Measurements from ENCODE around the gene NAALADL1.
A peak's percentile ranks its signal among the peaks of the same experiment; 100 is the strongest.

NAALADL1 gene

DNA sequence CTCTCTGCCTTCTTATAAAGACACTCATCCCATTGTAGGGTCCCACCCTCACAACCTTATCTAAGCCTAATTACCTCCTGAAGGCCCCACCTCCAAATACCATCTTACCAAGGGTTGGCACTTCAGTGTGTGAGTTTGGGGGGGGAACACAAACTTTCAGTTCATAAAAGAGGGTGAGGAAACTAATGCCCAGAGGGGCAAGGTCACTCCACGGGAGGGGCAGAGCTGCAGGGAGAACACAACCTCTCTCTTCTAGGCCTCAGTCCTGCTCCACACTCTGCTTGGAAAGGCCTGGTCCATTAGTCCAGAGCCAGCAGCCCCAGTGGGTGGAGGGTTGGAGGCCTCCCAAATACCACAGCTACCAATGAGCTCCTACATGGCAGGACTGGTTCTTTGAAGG is 58.9 kb downstream of the NAALADL1 start:
- no peak for DNase-seq (ENCODE audit: extremely low read depth, low read depth)
- TF ChIP-seq, protein P1, sequence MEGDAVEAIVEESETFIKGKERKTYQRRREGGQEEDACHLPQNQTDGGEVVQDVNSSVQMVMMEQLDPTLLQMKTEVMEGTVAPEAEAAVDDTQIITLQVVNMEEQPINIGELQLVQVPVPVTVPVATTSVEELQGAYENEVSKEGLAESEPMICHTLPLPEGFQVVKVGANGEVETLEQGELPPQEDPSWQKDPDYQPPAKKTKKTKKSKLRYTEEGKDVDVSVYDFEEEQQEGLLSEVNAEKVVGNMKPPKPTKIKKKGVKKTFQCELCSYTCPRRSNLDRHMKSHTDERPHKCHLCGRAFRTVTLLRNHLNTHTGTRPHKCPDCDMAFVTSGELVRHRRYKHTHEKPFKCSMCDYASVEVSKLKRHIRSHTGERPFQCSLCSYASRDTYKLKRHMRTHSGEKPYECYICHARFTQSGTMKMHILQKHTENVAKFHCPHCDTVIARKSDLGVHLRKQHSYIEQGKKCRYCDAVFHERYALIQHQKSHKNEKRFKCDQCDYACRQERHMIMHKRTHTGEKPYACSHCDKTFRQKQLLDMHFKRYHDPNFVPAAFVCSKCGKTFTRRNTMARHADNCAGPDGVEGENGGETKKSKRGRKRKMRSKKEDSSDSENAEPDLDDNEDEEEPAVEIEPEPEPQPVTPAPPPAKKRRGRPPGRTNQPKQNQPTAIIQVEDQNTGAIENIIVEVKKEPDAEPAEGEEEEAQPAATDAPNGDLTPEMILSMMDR (IDR thresholded peaks at IDR 0.05; ENCODE audit: low read depth, low read length, missing control alignments), result no peak

DNA sequence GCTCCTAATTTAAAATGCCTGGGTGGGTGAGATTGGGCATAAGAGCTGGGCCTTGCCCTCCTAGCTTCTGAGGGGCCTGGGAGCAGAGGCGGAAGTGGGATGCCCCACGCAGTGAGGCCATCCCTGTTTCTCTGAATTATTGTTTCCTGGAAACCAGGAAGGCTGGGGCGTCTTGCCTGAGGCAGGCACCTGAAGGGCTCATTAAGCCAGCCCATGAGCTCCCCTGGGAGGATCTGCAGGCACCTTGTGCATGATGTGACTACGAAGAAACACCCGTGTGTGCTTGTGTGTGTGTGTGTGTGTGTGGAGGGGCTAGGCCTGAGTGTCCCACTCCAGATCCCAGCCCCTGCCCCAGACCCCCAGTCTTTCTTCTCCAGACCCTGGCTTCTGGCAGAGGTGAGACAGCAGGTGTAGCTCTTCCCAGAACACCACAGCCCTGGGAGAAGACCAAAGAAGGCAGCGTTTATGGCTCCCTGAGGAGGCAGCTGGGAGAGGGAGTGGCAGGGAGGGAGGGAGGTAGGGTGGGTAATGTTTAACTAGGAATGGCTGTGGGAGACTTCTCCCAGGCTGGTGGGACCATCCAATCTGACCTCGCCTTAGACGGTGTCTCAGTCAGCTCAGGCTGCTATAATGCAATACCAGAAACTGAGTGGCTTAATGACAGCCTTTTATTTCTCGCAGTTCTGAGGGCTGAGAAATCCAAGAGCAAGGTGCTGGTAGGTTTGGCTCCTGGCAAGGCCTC is 59.5 kb downstream of the NAALADL1 start:
- no peak overlapping the region for H3K4me3 ChIP-seq (replicated peaks; ENCODE audit: low read depth, low read length)
- TF ChIP-seq, protein P1 (IDR thresholded peaks at IDR 0.05; ENCODE audit: low read depth, low read length, missing control alignments), result no peak

More for the DNA sequence above, 58.9 kb downstream of the NAALADL1 start:
- no peak overlapping the region for H3K4me3 ChIP-seq (replicated peaks; ENCODE audit: low read depth, low read length)

DNA sequence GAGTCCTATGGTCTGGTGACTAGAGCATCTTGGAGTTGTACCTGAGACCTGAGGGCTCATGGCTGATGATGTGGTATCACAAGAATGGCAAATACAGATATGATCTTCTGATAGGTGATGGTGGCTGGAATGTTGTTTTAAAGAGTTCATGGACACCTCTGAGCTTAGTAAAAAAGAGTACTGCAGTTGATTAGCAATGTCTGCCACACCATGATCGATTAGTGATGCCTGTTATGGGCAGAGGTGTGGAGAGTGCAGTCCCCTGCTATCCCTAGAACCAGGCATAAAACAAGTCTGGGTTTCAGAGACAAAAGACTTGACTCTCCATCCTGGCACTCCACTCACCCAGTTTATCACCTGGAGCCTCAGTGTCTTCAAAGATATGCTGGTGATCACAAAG is 60.2 kb downstream of the NAALADL1 start:
- no peak for DNase-seq (ENCODE audit: extremely low read depth, low read depth)
- TF ChIP-seq, protein P1 (IDR thresholded peaks at IDR 0.05; ENCODE audit: low read depth, low read length, missing control alignments), result no peak
- no peak overlapping the region for H3K4me3 ChIP-seq (replicated peaks; ENCODE audit: low read depth, low read length)

More for the DNA sequence above, 59.5 kb downstream of the NAALADL1 start:
- DNase-seq (ENCODE audit: extremely low read depth, low read depth), result no peak

DNA sequence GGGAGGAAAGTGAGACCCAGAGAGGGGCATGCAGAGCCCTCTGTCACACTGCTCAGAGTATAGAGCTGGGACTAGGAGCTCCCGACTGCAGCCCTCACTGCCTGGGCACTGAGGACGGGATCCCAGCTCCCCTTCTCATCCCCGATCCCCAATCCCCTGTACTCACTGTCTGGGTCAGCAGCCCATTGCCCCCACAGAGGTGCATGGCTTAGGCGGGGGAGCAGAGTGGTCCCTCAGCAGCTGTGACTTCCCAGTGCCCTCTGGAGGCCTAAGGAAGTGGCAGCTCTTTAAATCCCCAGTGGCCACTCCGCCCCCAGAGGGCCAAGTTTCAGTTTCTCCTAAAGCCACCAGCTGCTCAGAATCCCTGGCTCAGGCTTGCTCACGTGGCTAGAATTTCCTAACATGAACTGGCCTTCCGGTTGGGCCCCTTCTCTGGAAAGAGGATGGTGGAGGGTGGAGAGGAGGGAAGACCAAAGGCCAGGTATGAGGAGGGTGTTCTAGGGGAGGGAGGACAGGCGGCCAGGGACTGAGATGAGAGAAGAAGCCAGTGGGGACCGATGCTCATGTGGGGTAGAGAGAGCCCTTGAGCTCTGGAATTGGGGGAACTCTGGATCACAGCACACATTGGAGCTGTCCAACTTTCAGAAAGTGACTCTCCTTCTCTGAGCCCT is 61.5 kb downstream of the NAALADL1 start, which contains the start of gene BATF2:
Gene BATF2 (minus strand): TSS at position 262 of the 671 bp plus-strand sequence. CDS start 57 bp downstream, at position 205.
- DNase-seq (ENCODE audit: extremely low read depth, low read depth), result peak; percentile 66
- TF ChIP-seq, protein P1 (IDR thresholded peaks at IDR 0.05; ENCODE audit: low read depth, low read length, missing control alignments), result peak; percentile 54
- H3K4me3 ChIP-seq (replicated peaks; ENCODE audit: low read depth, low read length), result peak within 1 kb of the TSS; percentile 39

DNA sequence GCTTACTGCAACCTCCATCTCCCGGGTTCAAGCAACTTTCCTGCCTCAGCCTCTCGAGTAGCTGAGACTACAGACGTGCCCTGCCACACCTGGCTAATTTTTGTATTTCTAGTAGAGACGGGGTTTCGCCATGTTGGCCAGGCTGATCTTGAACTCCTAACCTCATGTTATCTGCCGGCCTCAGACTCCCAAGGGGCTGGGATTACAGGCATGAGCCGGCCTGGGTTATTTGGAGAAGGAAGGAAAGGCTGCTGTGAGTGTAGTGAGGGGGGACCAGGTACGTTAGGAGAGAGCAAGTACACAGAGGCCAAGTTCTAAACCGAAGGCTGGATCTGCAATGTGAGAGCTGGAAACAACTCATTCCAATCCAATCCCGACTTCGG is 62.0 kb downstream of the NAALADL1 start:
- TF ChIP-seq, protein P1 (IDR thresholded peaks at IDR 0.05; ENCODE audit: low read depth, low read length, missing control alignments), result no peak
- DNase-seq (ENCODE audit: extremely low read depth, low read depth), result no peak
- H3K4me3 ChIP-seq (replicated peaks; ENCODE audit: low read depth, low read length), result peak overlapping the region; percentile 39
